ENCODE measurements around the gene ATP5MC2.

DNA sequence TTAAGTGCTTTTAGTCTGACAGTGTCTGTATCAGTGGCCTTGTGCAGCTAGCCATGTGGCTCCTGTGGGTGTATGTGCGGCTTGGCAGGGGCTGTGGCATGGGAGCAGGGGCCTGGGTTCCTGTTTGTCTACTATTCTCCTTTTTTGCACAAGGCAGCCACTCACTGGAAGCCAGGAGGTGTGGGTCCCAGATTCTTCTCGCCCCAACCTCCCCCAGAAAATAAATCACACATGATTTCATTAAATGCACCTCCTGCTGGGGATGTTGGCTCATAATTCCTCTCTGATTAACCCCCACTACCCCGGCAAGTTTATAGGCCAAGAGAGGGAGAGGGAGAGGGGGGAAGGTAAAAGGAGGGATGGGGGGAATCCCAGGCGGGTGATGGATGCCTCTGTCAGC is 33.8 kb upstream of the ATP5MC2 start:
- TF ChIP-seq CTCF (IDR thresholded peaks at IDR 0.05): no peak
- TF ChIP-seq ZFX (IDR thresholded peaks at IDR 0.05; ENCODE audit: borderline replicate concordance): no peak
